Measurements from ENCODE around the gene UBE2D4.

- no peak for TF ChIP-seq CTCF (IDR thresholded peaks at IDR 0.05)
- TF ChIP-seq EZH2phosphoT487 (IDR thresholded peaks at IDR 0.05) = no peak
- TF ChIP-seq EZH2 (IDR thresholded peaks at IDR 0.05) = no peak
These were observed 37.0 kb upstream of the UBE2D4 start for GRCh38 chr7:43888993-43889945.
